Liver (tissue), 9 donors: ENCODE results near the gene LNX2. TPM values are rescaled to one million over a fixed set of nuclear protein-coding genes. Genes with fewer than 3 reads are reported as not detected.

ENCODE experiments used
- DNase-seq: peaks from one replicate; pipeline ENCODE4 v3.0.0-alpha.2; 2017; ENCODE audit warnings: low spot score
- H3K27ac ChIP-seq, 2 donors: one replicate each; pipeline ENCODE4 v1.7.0; 2013; ENCODE audit warnings: inconsistent platforms in 2 of 2, low read length in 2 of 2, control low read depth in 1 of 2, low read depth in 1 of 2, mild to moderate bottlenecking in 1 of 2
- H3K27me3 ChIP-seq, 4 donors: one replicate each; pipeline versions ENCODE4 v1.6.1 to v1.7.0; 2013; ENCODE audit warnings: low read length in 3 of 4, inconsistent platforms in 1 of 4, mild to moderate bottlenecking in 1 of 4, moderate library complexity in 1 of 4; ENCODE audit not compliant: control insufficient read depth in 4 of 4, insufficient read depth in 4 of 4
- H3K36me3 ChIP-seq, 4 donors: one replicate each; pipeline versions ENCODE4 v1.6.1 to v1.7.0; 2013; ENCODE audit warnings: low read length in 3 of 4, mild to moderate bottlenecking in 3 of 4, low read depth in 1 of 4, moderate library complexity in 1 of 4; ENCODE audit not compliant: control insufficient read depth in 4 of 4, insufficient read depth in 3 of 4
- H3K4me1 ChIP-seq, 4 donors: one replicate each; pipeline versions ENCODE4 v1.6.1 to v1.7.0; 2013; ENCODE audit warnings: low read length in 3 of 4, mild to moderate bottlenecking in 3 of 4, moderate library complexity in 1 of 4; ENCODE audit not compliant: control insufficient read depth in 4 of 4, insufficient read depth in 4 of 4
- H3K4me3 ChIP-seq, 3 donors: one replicate each; pipeline versions ENCODE4 v1.6.1 to v1.7.0; 2013; ENCODE audit warnings: low read length in 3 of 3, control low read depth in 1 of 3, low read depth in 1 of 3, mild to moderate bottlenecking in 1 of 3
- H3K9ac ChIP-seq, 2 donors: one replicate each; pipeline ENCODE4 v1.7.0; 2013; ENCODE audit warnings: low read length in 2 of 2, mild to moderate bottlenecking in 2 of 2, moderate library complexity in 2 of 2, control low read depth in 1 of 2, low read depth in 1 of 2
- H3K9me3 ChIP-seq, 4 donors: one replicate each; pipeline versions ENCODE4 v1.6.1 to v1.7.0; 2013; ENCODE audit warnings: low read length in 3 of 4; ENCODE audit not compliant: control insufficient read depth in 4 of 4
- EGR1 ChIP-seq, 2 donors: IDR thresholded peaks; 2 replicates each; pipeline ENCODE4 v1.6.1; 2016 to 2018; ENCODE audit warnings: antibody characterized with exemption in 2 of 2, low read depth in 2 of 2
- GABPA ChIP-seq, 2 donors: IDR thresholded peaks in 1 of 2; conservative IDR thresholded peaks in 1 of 2; 2 replicates each; pipeline ENCODE4 v1.6.1; 2016; ENCODE audit warnings: antibody characterized with exemption in 2 of 2, mild to moderate bottlenecking in 1 of 2, moderate library complexity in 1 of 2
- HNF4A ChIP-seq, 2 donors: conservative IDR thresholded peaks; 2 replicates each; pipeline ENCODE4 v1.6.1; 2016; ENCODE audit warnings: antibody characterized with exemption in 2 of 2, mild to moderate bottlenecking in 2 of 2
- JUND ChIP-seq, 2 donors: IDR thresholded peaks; 2 replicates each; pipeline ENCODE4 v1.6.1; 2016; ENCODE audit warnings: antibody characterized with exemption in 2 of 2
- NR2F2 ChIP-seq: IDR thresholded peaks from 2 replicates; pipeline ENCODE4 v1.6.1; 2016; ENCODE audit warnings: antibody characterized with exemption
- RAD21 ChIP-seq, 2 donors: IDR thresholded peaks; 2 replicates each; pipeline ENCODE4 v1.6.1; 2016; ENCODE audit warnings: antibody characterized with exemption in 2 of 2, mild to moderate bottlenecking in 2 of 2
- RXRA ChIP-seq, 2 donors: IDR thresholded peaks; 2 replicates each; pipeline ENCODE4 v1.6.1; 2017 to 2018; ENCODE audit warnings: antibody characterized with exemption in 2 of 2, mild to moderate bottlenecking in 1 of 2
- SP1 ChIP-seq: IDR thresholded peaks from 2 replicates; pipeline ENCODE4 v1.6.1; 2018; ENCODE audit warnings: antibody characterized with exemption, mild to moderate bottlenecking
- TAF1 ChIP-seq: conservative IDR thresholded peaks from 2 replicates; pipeline ENCODE4 v1.6.1; 2016; ENCODE audit warnings: antibody characterized with exemption, mild to moderate bottlenecking
- YY1 ChIP-seq: IDR thresholded peaks from 2 replicates; pipeline ENCODE4 v1.6.1; 2016; ENCODE audit warnings: antibody characterized with exemption, mild to moderate bottlenecking
- whole genome bisulfite sequencing: extraction: QIAGEN DNeasy Blood & Tissue Kit; methylation state at CpG from one replicate; pipeline ENCODE4 v1.1.7; 2013; 5-methylcytosine and 5-hydroxymethylcytosine counted together
- polyA plus RNA-seq, 2 donors: library from polyadenylated mRNA; stranded (reverse) in 1 of 2; unstranded in 1 of 2; fragments of 200-250 nt in 1 of 2; fragments of >200 nt in 1 of 2; fragmentation: Nextera tagmentation in 1 of 2; extraction: Ambion mirVana in 1 of 2; gene quantifications; one replicate each; pipeline versions ENCODE4 v1.2.1 to v1.2.3, GENCODE V29; 2013 to 2015
- total RNA-seq, 2 donors: library from RNA; depleted of rRNA; stranded (reverse); fragments of >200 nt; gene quantifications; one replicate each; pipeline ENCODE4 v1.2.3, GENCODE V29; 2014
- TF ChIP-seq, protein P1 (sequence below): IDR thresholded peaks from 2 replicates; pipeline ENCODE4 v1.6.1; 2016; ENCODE audit warnings: antibody characterized with exemption, mild to moderate bottlenecking
- TF ChIP-seq, protein P2 (sequence below): fragments of 150-350 bp; IDR thresholded peaks from 2 replicates; pipeline ENCODE4 v1.5.1; 2017; ENCODE audit warnings: improper control_type of control experiment, low read depth, low read length; ENCODE audit not compliant: missing input control
- TF ChIP-seq, protein P3 (sequence below): IDR thresholded peaks from 2 replicates; pipeline ENCODE4 v1.6.1; 2016; ENCODE audit warnings: antibody characterized with exemption
- donor health status: healthy.
- donor health status: healthy.
- donor health status: healthy.
- donor health status: healthy.
- donor health status: healthy.

LNX2 gene
- total and polyA plus RNA-seq, 4 donors = 6.2 to 25.9 (median 13.3) TPM

DNA sequence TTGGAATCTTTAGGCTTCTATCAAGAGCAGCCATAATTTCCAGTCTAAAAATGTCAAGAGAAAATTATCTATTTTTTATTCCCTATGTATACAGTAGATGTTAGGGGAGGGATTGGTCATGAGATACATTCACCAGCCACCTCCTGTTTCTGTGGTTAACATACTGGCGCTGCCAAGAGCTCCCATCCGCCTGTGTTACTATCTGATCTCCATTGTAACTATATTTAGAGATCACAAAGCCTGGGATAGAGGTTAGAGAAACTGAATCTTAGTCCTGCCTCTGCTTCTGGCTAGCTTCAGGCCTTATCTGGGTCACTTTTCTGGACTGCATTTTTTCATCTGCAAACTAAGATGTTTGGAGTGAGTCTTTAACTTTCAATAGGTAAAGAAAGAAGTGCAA, 47.6 kb upstream of the LNX2 start (continued):
- TF ChIP-seq, protein P1, sequence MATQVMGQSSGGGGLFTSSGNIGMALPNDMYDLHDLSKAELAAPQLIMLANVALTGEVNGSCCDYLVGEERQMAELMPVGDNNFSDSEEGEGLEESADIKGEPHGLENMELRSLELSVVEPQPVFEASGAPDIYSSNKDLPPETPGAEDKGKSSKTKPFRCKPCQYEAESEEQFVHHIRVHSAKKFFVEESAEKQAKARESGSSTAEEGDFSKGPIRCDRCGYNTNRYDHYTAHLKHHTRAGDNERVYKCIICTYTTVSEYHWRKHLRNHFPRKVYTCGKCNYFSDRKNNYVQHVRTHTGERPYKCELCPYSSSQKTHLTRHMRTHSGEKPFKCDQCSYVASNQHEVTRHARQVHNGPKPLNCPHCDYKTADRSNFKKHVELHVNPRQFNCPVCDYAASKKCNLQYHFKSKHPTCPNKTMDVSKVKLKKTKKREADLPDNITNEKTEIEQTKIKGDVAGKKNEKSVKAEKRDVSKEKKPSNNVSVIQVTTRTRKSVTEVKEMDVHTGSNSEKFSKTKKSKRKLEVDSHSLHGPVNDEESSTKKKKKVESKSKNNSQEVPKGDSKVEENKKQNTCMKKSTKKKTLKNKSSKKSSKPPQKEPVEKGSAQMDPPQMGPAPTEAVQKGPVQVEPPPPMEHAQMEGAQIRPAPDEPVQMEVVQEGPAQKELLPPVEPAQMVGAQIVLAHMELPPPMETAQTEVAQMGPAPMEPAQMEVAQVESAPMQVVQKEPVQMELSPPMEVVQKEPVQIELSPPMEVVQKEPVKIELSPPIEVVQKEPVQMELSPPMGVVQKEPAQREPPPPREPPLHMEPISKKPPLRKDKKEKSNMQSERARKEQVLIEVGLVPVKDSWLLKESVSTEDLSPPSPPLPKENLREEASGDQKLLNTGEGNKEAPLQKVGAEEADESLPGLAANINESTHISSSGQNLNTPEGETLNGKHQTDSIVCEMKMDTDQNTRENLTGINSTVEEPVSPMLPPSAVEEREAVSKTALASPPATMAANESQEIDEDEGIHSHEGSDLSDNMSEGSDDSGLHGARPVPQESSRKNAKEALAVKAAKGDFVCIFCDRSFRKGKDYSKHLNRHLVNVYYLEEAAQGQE = no peak

DNA sequence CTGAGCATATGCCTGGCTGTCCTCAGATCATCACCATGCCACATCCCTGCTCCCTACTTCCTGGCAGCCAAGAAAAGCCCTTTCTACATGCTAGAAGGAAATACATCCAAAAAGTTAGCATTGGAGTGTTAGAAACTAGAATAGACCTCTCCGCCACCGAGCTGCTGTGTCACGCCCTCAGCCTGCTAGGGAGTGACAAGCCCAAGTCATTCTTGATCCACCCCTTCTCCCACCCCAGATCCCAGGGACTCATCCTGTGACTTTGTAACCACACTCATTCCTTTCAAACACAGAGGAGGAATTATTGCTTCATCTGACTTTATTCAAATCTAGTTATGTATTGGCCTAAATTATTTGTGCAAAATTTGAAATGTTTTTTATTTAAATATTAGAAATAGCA, 46.6 kb upstream of the LNX2 start:
- Histone ChIP-seq H3K27ac (no peak overlapping the region), H3K4me1 (peaks cover 0 to 7% (median 4%) of the 10 kb centered on the region in 4 donors), H3K9ac (no peak overlapping the region), H3K9me3 (no peaks in the 10 kb centered on the region), H3K36me3 (peaks cover 2 to 3% (median 3%) of the 10 kb centered on the region in 4 donors), H3K27me3 (no peaks in the 10 kb centered on the region), H3K4me3 (no peak overlapping the region)
- WGBS = 96% methylated on average over 3 of the region's 3 CpGs
- TF ChIP-seq JUND (IDR thresholded peaks at IDR 0.05) = no peak
- no peak for TF ChIP-seq RAD21 (IDR thresholded peaks at IDR 0.05)
- TF ChIP-seq, protein P2, sequence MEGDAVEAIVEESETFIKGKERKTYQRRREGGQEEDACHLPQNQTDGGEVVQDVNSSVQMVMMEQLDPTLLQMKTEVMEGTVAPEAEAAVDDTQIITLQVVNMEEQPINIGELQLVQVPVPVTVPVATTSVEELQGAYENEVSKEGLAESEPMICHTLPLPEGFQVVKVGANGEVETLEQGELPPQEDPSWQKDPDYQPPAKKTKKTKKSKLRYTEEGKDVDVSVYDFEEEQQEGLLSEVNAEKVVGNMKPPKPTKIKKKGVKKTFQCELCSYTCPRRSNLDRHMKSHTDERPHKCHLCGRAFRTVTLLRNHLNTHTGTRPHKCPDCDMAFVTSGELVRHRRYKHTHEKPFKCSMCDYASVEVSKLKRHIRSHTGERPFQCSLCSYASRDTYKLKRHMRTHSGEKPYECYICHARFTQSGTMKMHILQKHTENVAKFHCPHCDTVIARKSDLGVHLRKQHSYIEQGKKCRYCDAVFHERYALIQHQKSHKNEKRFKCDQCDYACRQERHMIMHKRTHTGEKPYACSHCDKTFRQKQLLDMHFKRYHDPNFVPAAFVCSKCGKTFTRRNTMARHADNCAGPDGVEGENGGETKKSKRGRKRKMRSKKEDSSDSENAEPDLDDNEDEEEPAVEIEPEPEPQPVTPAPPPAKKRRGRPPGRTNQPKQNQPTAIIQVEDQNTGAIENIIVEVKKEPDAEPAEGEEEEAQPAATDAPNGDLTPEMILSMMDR = no peak
- no peak for TF ChIP-seq GABPA (IDR thresholded peaks at IDR 0.05 in 1 of 2, conservative IDR thresholded peaks at IDR 0.05 in 1 of 2)
- TF ChIP-seq RXRA (IDR thresholded peaks at IDR 0.05) = no peak
- TF ChIP-seq, protein P1 = no peak
- TF ChIP-seq NR2F2 = no peak
- no peak for TF ChIP-seq EGR1 (IDR thresholded peaks at IDR 0.05; ENCODE audit: low read depth in 2 of 2)
- TF ChIP-seq HNF4A (conservative IDR thresholded peaks at IDR 0.05) = no peak
- no peak for TF ChIP-seq SP1
- TF ChIP-seq, protein P3, sequence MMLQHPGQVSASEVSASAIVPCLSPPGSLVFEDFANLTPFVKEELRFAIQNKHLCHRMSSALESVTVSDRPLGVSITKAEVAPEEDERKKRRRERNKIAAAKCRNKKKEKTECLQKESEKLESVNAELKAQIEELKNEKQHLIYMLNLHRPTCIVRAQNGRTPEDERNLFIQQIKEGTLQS = no peak
- no peak for TF ChIP-seq YY1
- TF ChIP-seq TAF1 = no peak
- no peak for DNase-seq
